NCI-H510A (cell line): ENCODE data around the gene GIT1.

Experiments
- DNase-seq: peaks from one replicate; lab custom pipeline; 2025; lab: John Stamatoyannopoulos, UW

Gene GIT1

GRCh38 chr17:29616300-29617048 is 27.0 kb upstream of the GIT1 start:
- no peak for DNase-seq

DNA sequence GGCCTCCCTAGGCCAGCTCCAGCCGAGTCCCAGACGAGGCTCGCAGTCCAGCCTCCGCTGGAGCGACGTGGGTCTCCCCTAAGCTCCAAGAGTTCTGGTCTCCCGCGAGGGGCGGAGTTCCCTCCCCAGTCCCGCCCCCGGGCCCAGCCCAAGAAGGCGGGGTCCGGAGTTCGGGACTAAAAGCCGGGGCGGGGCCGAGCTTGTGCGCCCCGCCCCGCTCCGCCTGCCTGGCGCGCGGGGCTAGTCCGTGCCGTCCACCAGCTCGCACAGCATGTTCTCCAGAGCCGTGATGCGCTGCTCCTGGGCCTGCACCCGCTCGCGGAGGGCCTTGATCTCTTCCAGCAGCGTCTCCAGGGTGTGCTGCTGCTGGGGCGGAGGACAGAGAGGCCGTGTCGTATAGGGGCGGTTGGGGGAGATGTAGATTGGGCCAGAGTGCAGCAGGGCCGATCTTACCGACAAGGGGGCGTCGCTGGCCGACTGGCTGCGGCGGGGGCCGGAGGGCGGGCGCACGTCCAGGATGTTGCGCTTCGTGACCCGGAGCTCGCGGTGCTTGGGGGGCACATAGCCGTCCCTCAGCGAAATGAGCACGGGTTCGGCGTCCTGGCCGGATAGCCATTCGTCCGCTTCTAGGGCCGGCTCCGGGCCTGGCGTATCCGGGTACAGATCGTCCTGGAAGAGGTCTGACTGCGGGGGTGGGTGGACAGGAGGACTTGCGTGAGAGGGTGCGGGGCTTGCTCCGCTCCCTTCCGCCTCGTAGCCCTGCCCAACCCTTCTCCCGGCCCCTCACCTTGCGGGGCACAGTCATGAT is 26.2 kb upstream of the GIT1 start:
- no peak for DNase-seq

- no peak for DNase-seq
These were observed 25.6 kb upstream of the GIT1 start for GRCh38 chr17:29615048-29615385.

GRCh38 chr17:29614349-29615047 is 25.1 kb upstream of the GIT1 start:
- DNase-seq: no peak

GRCh38 chr17:29613856-29614255 is 24.4 kb upstream of the GIT1 start:
- DNase-seq: no peak

DNA sequence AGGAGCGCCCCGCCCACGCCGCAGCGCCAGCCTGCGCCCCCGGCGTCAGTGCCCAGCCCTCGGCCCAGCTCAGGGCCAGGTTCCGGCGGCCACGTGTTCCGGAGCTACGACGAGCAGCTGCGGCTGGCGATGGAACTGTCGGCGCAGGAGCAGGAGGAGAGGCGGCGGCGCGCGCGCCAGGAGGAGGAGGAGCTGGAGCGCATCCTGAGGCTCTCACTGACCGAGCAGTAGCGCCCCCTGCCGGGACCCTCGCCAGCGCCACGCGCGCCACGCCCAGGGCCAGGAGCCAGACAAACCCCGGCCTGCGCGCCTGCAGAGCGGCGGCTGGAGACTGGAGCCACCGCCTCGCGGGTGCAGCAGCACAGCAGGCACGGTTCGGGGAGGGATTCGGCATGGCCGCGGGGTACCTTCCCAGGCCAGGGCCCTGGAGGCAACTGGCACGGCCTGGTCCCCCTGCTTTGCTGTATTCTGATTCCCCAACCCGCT is 23.9 kb upstream of the GIT1 start:
- DNase-seq: no peak

DNA sequence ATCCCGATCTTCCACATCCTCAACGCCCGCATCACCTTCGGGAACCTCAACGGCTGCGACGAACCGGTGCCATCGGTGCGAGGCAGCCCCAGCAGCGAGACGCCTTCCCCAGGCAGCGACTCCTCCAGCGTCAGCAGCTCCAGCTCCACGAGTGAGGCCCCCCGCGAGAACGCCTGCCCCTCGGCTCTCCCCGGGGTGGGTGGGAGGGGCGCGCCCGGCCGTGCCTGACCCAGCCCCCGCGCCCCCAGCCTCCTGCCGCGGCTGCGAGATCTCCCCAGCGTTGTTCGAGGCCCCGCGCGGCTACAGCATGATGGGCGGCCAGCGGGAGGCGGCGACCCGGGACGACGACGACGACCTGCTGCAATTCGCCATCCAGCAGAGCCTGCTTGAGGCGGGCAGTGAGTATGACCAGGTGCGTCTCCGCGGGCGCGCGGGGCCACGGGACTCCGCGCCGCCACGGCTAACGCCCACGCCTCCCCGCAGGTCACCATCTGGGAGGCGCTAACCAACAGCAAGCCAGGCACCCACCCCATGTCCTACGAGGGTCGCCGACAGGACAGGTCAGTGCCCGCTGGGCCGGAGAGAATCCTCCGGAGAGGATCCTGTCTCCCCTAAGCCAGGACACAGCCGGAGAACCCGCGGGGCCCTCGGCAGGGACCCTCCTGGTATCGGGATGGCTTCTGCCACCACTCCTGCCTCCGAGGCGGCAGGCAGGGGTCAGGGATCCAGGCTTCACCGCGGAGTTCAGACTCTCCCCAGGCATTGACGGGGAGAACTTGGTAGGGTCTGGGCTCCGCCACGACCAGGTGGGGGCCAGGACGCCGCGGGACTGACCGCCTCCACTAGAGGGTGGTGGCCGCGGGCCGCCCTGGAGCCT is 23.2 kb upstream of the GIT1 start:
- no peak for DNase-seq

DNA sequence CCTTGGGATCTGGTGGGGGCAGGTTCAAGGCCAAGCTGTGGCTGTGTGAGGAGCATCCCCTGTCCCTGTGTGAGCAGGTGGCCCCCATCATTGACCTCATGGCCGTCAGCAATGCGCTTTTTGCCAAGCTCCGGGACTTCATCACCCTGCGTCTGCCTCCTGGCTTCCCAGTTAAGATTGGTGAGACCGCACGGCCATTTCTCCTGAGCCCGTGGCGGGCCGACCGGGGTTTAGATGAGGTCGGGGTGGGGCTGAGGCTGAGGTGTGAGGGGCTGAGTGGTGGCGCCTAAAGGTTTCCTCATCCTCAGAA is 22.6 kb upstream of the GIT1 start:
- no peak for DNase-seq

DNA sequence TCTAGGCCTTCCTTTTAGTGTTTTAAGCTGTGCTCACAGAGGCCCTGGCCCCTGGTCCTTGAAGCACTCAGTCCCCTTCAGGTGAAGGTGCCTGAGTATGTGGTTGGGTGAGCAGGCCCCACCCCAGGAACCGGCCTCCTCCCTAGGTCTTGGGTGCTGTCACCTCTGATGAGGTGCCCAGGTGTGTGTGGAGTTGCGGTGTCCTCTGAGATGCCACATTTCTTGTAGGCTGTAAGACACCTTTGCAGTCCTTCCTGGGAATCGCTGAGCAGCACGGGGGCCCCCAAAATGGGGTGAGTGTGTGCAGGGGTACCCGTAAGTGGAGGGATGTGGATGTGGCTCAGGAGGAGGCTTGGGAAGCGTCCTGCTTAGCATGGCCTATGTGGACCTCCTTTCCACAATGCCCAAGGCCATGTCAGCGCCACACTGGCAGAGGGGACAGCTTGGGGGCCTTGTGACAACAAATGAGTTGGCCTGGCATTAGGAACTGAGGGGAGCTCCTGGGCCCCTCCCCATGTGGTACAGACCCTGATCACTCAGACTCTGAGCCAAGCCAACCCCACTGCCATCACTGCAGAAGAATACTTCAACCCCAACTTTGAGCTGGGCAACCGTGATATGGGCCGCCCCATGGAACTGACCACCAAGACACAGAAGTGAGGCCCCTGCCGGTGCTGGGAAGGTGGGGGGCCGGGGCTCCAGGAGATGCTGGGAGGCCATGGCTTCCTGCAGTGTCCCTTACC is 22.1 kb upstream of the GIT1 start:
- DNase-seq: no peak

DNA sequence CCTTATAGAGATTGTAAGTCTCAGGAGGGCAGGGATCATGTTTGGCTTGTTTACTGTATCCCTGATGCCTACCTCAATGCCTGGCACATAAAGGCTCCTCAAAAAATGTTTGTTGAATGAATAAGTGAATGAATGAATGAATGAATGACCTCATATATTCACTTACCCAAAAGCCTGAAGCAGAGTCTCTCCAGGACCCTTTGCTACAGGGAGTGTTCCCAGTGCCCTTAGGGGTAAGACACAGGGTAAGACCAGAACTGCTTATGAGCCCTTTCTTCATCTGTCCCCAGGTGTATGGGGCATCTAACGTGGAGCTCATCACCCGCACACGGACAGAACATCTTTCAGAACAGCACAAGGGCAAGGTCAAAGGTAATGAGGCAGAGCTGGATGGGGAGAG is 20.9 kb upstream of the GIT1 start:
- no peak for DNase-seq

- DNase-seq: no peak
These were observed 19.5 kb upstream of the GIT1 start for GRCh38 chr17:29608986-29609385.

- DNase-seq: no peak
These were observed 18.2 kb upstream of the GIT1 start for GRCh38 chr17:29607557-29608195.

DNA sequence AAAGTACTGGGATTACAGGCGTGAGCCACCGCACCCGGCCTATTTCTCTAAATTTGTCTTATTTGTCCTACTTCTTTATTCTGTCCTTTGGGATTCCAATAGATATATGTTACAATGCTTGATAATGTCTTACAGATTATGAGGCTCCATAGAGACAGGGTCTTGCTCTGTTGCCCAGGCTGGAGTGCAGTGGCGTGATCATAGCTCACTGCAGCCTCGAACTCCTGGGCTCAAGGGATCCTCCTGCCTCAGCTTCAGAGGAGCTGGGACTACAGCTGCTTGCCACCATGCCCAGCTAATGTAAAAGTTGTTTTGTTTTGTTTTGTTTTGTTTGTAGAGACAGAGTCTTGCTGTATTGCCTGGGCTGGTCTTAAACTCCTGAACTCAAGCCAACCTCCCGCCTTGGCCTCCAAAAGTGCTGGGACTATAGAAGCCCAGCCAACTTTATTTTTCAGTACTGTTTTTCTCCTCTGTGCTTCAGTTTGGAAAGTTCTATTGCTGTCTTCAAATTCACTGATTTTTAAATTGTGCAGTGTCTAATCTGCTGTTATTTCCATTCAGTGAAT is 13.7 kb upstream of the GIT1 start:
- no peak for DNase-seq

- no peak for DNase-seq
These were observed 8.1 kb upstream of the GIT1 start for GRCh38 chr17:29597361-29598172.

DNA sequence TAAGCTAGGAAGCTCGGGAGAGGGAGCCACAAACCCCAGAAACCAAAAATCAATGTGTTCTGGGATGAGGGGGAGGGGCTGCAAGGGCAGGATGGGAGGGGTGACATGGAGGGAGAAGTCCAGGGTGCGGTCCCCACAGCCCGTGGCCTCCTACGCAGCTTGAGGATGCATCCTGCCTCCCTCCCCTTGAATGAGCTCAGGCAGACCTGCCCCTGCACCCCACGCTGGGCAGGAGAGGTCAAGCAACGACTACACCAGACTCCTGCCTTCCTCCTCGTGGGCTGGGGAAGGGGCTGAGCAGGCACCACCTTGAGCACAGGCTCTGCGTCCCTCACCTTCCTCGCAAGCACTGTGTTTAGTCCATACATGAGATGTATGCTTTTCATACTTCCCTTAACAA is 7.4 kb upstream of the GIT1 start:
- DNase-seq: no peak

- no peak for DNase-seq
These were observed 6.7 kb upstream of the GIT1 start for GRCh38 chr17:29595943-29596774.

DNA sequence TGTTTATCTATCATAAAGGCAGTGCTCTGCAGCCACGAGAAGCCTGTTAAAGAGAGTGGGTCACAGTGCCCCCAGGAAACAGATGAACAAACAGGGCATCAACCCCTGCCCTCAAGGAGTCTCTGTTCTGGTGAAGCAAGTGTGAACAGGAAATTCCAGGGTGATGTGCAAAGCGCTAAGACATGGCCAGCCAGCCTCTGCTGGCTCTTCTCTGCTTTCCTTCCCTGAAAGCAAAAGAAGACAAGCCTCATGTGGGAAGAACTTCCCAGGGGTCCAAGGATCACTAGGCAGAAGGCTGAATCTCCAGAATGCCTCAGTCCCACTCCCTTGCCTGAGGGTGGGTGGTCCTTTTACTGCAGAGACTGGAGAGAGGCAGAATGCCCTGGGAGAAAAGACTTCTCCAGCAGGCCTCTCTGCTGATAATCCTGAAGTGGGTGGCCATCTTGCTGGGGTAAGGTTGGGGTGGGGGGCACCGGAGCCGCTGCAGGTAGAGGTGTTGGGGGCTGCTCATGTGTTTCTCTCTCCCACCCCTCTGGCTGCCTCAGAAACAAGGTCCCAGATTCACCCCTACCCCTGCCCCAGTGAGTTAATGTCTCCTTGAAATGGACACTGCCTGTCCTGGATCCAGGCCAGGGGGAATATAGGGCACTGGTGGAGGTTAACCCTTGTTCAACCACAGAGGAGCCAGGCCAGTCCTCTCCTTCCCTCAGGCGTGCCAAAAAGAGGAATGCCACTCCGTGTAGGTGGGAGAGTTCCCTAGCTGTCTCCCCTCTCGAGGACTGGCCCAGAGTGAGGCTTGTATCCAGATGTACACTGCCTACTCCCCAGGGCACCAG is 5.9 kb upstream of the GIT1 start:
- no peak for DNase-seq
